GM19043 (cell line): ENCODE data around the gene ZNF93.
"Not testable (repeated sequence)": the region's sequence is repeated elsewhere in the genome, so short reads cannot be mapped to it uniquely, and the experiment has no call there.

ENCODE experiments used
- ATAC-seq: cut with Tn5 transposase; IDR thresholded peaks from one replicate; pipeline ENCODE4 v1.9.1; 2021; ENCODE audit warnings: low read depth; ENCODE audit not compliant: unreplicated experiment

ZNF93 gene

GRCh38 chr19:19933432-19934314, 32.9 kb downstream of the ZNF93 start:
- not testable (repeated sequence) for ATAC-seq

GRCh38 chr19:19937403-19937802, 36.7 kb downstream of the ZNF93 start:
- ATAC-seq: no peak

GRCh38 chr19:19938449-19938848, 37.7 kb downstream of the ZNF93 start:
- ATAC-seq: no peak

- ATAC-seq: no peak
Measured at GRCh38 chr19:19943848-19944582, 43.3 kb downstream of the ZNF93 start.

GRCh38 chr19:19944583-19944880, 43.8 kb downstream of the ZNF93 start:
- ATAC-seq: no peak

- ATAC-seq: no peak
Measured at GRCh38 chr19:19946226-19946625, 45.5 kb downstream of the ZNF93 start.

- no peak for ATAC-seq
Measured at GRCh38 chr19:19948800-19949199, 48.1 kb downstream of the ZNF93 start.

GRCh38 chr19:19955208-19955607, 54.5 kb downstream of the ZNF93 start:
- ATAC-seq: no peak

- no peak for ATAC-seq
Measured at GRCh38 chr19:19956434-19957075, 55.8 kb downstream of the ZNF93 start.

- not testable (repeated sequence) for ATAC-seq
Measured at GRCh38 chr19:19957766-19958165, 57.0 kb downstream of the ZNF93 start.

GRCh38 chr19:19959151-19959799, 58.5 kb downstream of the ZNF93 start:
- not testable (repeated sequence) for ATAC-seq

- ATAC-seq: no peak
Measured at GRCh38 chr19:19964416-19964815, 63.7 kb downstream of the ZNF93 start.

- ATAC-seq: not testable (repeated sequence)
Measured at GRCh38 chr19:19966126-19966525, 65.4 kb downstream of the ZNF93 start.

GRCh38 chr19:19966862-19967261, 66.1 kb downstream of the ZNF93 start:
- ATAC-seq: no peak
